ENCODE data around the gene SPATA2.
"Not testable (repeated sequence)": the region's sequence is repeated elsewhere in the genome, so short reads cannot be mapped to it uniquely, and the experiment has no call there.

The SPATA2 gene, protein sequence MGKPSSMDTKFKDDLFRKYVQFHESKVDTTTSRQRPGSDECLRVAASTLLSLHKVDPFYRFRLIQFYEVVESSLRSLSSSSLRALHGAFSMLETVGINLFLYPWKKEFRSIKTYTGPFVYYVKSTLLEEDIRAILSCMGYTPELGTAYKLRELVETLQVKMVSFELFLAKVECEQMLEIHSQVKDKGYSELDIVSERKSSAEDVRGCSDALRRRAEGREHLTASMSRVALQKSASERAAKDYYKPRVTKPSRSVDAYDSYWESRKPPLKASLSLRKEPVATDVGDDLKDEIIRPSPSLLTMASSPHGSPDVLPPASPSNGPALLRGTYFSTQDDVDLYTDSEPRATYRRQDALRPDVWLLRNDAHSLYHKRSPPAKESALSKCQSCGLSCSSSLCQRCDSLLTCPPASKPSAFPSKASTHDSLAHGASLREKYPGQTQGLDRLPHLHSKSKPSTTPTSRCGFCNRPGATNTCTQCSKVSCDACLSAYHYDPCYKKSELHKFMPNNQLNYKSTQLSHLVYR

DNA sequence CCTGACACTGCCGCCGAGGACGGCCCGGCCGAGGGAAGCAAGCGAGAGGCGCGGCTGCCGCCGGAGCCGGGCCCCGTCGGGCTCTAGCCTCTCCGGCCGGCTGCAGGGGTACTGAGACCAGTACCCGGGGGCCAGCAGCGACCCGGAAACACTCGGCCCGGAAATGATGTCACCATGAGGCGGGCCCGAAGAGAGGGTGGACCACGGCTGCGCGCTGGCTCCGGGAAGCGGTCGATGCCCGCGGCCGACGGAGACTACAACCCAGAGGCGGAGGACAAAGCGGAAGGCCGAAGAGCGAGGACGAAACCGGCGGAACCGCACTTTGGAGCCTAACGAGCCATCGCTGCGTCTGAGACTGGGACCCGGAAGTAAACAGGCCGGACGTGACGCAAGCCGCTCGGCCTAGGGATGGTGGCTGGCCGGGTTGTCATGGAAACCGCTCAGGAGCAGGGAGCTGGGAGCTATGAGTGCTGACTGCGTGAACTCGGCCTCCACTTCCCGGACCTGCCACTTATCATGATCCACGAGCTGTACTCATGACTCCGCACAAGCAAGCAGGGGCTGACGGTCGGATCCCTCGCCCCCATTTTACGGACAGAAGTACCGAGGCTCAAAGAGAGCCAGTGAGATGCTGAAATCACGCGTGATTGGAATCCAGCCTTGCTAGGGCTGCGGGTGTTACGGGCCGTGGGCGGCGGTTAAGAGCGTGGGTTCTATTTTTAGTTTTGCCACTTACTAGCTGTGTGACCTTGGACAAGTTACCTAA, at the start of gene SPATA2:
Gene SPATA2, minus strand, starts transcription at position 150 of the 766 bp plus-strand sequence. CDS start 7,039 bp downstream, outside the sequence.
- peak; percentile 91 for DNase-seq

DNA sequence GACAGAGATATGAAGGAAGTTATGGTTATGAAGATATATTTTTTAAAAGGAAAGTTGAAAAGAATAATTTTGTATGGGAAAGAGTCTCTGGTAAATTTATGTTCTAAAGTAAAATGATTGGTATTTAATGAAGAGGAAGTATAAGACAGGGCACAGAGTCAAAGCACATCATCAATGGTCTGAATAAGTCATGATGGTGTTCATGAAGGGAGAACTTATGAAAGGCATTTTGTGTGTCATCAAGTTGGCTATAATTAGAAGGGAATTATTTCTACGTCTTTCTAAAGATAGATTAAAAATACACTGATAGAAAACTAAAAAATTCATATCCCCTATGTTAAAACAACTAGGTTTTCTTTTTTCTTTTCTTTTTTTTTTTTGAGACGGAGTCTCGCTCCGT, 46.1 kb upstream of the SPATA2 start:
- DNase-seq, result no peak

DNA sequence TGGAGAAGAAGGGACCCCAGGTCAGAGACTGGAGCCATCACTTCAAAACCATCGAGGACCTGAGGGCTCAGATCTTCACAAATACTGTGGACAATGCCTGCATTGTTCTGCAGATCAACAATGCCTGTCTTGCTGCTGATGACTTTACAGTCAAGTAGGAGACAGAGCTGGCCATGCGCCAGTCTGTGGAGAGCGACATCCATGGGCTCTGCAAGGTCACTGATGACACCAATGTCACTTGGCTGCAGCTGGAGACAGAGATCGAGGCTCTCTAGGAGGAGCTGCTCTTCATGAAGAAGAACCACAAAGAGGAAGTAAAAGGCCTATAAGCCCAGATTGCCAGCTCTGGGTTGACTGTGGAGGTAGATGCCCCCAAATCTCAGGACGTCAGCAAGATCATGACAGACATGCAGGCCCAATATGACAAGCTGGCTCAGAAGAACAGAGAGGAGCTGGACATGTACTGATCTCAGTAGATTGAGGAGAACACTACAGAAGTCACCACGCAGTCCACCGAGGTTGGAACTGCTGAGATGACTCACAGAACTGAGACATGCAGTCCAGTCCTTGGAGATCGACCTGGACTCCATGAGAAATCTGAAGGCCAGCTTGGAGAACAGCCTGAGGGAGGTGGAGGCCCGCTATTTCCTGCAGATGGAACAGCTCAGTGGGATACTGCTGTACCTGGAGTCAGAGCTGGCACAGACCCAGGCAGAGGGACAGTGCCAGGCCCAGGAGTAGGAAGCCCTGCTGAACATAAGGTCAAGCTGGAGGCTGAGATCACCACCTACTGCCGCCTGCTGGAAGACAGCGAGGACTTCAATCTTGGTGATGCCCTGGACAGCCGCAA, 42.0 kb upstream of the SPATA2 start:
- DNase-seq, result not testable (repeated sequence)

DNA sequence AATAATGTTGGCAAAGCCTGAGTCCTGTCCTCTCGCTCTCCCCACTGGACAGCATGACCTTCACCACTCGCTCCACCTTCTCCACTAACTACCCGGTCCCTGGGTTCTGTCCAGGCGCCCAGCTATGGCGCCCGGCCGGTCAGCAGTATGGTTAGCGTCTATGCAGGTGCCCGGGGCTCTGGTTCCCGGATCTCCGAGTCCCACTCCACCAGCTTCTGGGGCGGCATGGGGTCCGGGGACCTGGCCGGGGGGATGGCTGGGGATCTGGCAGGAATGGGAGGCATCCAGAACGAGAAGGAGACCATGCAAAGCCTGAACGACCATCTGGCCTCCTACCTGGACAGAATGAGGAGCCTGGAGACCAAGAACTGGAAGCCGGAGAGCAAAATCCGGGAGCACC, 41.4 kb upstream of the SPATA2 start:
- DNase-seq, result no peak

DNA sequence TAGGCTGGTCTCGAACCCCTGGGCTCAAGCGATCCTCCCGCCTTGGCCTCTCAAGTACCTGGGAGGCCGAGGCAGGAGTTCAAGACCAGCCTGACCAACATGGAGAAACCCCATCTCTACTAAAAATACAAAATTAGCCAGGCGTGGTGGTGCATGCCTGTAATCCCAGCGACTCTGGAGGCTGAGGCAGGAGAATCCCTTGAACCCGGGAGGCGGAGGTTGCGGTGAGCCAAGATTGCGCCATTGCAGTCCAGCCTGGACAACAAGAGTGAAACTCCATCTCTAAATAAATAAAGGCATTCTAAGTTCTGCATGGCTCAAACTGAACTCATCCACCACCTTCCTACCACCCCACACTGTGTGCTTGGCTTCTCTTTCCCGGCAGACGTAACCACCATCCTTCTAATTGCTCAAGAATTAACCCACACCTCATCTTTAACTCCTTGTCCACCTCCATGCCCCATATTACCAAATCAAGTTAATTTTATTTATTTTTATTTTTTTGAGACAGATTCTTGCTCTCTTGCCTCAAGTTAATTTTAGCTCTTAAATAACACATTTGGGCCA, 40.6 kb upstream of the SPATA2 start:
- DNase-seq, result not testable (repeated sequence)

DNA sequence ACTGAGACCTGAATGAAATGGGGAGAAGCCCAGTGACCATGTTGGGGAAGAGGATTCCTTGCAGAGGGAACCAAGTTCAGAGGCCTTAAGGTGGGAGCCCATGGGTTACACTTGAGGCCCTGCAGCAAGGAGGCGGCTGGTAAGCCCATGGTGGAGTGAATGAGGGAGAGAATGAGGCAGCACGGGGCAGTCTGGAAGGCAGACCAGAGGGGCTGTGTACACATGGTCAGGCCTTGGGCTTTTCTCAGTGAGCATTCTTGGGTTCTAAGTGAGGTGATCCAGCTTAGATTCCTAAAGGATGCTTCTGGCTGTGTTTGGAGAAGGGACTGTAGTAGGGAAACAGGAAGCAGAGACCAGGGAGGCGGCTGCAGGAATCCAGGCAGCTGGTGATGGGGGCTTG, 39.8 kb upstream of the SPATA2 start:
- no peak for DNase-seq

DNA sequence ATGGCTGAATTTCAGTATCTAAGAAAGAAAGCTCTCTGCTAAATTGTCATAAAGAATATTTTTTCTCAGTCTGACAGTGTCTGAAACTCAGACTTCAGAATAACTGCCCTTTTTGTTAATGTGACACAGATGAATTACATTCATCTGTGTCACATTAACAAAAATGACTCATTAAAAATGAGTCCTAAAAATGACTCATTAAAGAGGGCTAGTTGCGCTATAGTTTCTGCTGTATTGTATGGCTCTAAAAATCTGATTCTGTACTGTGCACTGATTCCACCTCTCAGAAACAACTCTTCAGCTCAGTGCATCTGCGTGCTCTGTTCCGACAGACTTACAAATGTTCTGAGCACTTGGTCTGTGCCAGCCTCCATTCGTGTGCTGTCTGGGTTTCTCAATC, 35.8 kb upstream of the SPATA2 start:
- DNase-seq, result no peak

DNA sequence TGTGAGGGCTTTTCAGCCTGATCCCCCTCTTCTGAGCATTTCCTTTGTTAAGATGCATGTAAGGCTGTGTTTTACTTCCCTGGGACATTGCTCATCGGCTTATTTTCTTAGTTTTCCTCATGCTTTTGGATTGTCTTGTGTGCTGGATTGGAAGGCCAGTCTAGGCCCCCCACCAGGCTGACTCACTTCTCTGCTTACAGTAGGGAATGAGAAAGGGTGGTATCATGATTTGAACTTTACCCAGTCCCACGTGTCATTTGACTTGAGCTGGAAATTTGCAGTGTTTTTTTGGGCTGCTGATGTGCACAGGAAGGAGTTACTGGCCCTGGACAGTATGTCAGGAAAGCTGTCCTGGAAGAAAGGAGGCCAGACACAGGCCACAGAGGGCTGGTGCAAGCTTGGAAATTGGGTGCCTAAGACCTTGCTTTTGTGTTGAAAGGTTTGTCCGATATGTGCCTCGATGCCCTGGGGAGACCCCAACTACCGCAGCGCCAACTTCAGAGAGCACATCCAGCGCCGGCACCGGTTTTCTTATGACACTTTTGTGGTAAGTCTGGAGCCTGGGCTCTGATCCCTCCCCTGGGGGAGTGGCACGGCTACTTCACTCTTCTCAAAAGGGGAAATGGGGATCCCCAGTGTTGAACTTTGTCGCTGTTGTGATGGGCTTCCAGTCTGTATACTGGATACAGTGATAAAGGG, 33.6 kb upstream of the SPATA2 start:
- no peak for DNase-seq

DNA sequence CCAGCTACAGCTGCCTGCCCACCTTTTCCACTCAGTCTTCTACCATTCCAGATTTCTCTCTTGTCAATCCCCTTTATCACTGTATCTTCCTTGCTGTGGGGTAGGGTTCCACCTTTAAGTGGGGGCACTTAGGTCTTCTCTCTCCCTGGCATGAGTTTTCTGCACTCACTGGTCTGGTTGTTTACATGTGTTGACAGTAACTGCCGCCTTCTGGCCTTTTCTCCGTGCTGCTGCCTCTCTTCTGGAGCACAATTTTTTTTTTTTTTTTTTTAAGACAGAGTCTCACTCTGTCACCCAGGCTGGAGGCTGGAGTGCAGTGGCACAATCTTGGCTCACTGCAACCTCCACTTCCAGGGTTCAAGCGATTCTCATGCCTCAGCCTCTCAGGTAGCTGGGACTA, 32.8 kb upstream of the SPATA2 start:
- no peak for DNase-seq

DNA sequence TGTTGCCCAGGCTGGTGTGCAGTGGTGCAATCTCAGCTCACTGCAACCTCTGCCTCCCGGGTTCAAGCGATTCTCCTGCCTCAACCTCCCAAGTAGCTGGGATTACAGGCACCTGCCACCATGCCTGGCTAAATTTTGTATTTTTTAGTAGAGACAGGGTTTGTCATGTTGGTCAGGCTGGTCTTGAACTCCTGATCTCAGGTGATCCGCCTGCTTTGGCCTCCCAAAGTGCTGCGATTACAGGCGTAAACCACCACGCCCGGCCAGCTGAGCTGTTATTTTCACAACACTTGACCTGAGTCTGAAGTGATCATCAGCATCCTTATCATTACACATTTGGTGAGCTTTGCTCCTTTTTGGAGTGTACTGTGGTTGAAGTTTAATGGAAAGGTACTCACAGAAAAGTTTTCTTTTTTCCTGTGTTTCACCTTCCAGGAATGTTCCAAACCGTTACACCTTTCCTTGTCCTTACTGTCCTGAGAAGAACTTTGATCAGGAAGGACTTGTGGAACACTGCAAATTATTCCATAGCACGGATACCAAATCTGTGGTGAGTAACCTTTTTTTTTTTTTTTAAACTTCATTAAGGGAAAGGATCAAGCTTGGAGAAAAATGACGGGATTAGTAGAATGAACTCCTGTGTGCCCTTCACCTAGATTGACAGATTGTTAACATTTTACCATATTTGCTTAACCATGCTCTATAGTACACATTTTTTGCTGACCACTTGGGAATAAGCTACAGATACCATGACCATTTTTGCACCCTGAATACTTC, 30.6 kb upstream of the SPATA2 start:
- no peak for DNase-seq

DNA sequence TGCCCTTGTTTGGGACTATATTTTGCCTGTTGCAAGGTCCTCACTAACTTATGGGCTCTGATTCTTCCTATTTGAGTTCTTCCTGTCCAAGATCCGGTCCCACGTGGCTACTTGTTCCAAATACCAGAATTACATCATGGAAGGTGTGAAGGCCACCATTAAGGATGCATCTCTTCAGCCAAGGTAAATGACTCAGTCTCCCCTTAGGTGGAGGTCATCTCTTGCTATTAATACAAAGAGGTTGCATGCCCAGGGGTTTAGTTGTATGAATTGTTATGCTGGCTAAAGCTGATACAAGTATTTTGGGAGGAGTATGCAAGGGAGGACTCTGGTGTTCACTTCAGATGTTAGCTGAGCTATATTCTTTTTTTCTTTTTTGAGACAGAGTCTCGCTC, 30.0 kb upstream of the SPATA2 start:
- no peak for DNase-seq

DNA sequence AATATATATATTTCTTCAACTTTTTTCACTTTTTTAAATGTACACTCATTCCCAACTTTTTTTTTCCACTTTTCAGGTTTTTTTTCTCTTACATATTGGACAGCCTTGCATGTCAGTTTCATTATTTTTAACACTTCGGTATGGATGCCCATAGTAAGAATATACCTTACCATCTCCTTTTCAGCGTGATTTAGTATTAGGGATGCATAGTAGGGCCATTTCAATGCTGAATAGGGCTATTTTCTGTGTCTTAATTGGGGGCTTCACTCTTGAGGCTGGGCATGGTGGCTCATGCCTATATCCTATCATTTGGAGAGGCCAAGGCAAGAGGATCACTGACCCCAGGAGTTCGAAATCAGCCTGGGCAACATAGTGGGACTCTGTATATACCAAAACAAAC, 27.6 kb upstream of the SPATA2 start:
- no peak for DNase-seq

DNA sequence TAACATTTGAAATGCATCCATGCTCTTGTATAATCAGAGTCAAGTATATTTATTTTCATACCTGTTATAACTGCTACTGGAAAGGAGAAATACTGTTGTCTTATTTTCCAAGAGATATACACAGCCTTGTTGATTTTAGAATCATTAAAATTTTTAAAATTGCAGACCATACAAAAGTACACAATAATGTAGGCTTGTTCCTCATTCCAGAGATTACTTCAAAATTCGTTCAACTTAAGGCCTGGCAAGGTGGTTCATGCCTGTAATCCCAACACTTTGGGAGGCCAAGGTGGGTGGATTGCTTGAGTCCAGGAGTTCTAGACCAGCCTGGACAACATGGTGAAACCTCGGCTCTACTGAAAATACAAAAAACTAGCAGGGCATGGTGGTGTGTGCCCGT, 27.0 kb upstream of the SPATA2 start:
- DNase-seq, result no peak

DNA sequence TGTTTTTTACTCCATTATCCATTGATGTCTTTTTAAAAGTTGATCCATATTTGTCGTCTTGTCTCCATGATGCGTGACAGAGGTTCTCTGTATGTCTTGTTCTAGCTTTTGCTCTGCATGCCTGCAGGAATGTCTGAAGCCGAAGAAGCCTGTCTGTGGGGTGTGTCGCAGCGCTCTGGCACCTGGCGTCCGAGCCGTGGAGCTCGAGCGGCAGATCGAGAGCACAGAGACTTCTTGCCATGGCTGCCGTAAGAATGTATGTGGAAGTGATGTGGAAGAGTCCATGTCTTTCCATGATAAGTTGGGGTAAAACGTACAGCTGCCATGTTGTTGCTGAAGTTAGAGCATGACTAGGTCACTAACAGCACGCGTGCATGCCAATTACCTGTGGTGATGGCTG, 26.1 kb upstream of the SPATA2 start:
- DNase-seq, result no peak

DNA sequence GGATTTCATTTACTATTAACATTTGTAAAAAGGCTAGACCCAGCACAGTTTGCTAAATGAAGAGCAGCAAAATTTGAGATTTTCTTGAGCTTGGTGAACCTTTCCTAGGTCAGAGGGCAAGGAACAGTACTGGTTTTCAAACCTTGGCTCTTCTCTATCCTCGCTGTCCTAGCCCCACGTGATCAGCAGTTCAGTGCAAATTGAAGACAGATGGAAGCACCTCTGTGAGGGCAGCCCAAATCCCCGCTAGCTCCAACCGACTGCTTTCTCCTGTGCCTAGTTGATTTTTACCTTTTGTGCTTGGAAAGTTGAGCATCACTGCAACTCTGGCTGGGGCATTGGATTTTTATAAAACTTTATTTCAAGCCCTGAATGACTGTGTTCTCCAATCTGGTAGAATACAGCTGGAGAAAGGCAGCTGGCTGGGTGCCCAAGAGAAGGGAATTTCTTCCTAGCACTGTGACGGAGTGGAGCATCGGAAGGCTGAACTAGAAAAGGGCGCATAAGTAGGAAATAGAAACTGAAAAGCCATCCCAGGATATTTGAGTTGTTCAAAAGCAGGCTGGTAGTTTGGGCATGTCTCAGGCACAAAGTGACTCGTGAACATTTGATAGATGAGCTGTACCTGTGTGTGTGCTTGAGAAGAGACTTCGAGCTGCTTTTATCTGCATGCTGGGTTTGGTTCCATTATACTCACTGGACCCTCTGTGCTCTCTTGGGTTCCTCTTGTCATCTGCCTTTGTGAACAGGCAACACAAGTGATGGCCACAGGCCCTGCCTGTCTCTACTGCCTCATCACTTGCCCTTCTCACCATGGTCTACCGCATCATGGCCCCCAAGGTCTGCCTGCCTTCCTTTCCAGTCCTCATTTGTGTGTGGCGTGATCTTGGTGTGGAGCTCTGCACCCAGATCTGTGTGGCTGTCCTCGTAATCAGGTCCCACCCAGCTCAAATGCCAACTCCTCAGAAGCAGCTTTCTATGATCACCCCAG, 23.1 kb upstream of the SPATA2 start:
- DNase-seq, result no peak

DNA sequence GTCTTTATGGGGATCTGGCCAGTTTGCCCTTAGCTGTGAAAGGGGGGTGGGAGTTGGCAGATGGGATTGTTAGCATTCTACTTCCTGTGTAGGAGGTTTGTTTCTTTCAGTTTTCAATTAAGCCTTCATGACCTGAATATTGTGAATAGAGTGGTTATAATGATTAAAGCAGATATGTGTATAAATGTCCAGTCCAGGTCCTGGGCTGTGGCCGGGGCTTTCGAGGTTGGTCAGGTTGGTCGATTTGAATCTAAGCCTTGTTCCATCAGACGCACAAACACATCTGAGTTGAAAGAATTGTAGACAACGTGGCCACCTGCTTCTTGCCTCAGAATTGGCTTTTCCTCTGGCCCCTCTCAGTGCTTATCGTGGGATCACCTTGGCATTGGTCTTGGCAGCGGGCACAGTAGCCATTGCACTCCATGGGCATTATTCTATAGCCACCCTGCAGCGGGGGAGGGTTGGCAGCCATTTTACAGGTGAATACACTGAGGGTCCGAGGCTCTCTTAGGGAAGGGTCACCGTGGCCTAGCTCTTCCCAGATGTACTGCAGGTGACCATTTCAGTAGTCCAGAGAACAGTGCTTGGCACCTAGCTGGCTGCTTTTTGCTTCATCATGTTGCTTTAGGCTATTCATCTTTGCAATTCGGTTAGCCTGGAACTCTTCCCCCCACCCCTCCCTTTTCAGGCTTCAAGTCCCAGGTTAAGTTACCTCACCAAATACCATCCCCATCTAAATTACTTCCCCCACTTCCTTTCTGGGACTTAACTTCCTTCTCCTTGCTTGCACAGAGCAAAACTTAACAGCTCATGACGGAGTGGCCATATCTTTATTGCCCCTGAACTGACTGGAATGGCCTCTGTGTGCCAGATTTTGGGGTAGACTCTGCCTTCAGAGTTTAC, 21.9 kb upstream of the SPATA2 start:
- DNase-seq, result no peak

DNA sequence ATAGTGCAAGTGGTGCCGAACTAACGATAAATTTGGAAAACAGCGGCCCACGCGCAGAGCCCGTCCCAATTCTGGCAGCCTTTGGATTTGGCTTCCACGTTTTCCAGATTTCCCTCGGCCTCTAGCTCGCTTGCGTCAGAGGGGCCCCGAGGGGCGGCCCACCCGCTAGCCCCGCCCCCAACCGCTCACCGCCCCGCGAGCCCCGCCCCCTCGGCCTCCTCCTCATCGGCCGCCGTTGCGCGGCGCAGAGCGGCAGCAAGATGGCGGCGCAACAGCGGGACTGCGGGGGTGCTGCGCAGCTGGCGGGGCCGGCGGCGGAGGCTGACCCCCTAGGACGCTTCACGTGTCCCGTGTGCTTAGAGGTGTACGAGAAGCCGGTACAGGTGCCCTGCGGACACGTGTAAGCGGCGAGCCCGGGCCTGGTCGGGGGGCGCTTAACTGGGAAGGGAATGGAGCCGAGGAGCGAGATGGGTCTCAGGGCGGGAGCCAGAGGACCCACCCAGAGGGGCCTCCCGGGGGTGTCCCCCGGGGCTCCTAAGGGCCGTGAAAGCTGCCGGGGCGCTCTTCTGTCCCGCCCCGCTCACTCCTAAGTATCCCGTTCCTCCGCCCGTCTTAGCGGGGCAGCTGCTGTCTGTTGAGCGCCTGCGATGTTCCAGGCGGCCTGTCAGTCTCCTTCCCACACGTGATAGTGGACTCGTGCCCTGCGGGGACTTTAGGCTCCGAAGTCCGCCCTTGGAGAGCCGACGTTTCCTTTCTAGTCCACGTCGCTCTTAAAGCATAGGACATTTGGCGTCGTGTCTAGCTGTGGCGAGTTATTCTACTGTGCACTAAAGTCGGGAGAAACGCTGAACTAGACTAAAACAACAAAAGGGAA, 21.1 kb upstream of the SPATA2 start, which contains the start of gene RNF114:
Gene RNF114, plus strand, starts transcription at position 245 of the 874 bp plus-strand sequence. Its CDS starts 16 bp downstream, at position 261.
- DNase-seq, result peak; percentile 87

DNA sequence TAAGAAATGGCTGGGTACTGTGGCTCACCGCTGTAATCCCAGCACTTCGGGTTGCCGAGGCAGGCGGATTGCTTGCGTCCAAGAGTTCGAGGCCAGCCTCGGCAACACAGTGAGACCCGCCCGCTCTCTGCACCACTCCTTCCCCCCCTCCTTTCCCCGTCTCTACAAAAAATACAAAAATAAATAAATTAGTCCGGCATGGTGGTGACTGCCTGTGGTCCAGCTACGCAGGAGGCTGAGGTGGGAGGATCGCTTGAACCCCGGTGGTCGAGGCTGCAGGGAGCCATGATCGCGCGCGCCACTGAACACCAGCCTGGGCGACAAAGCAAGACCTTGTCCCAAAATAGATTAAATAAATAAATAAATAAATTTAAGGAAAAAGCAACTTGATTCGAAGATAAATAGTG, 20.4 kb upstream of the SPATA2 start:
- DNase-seq, result no peak

Data from NCI-H774 (cell line).